IPS-15b (cell line): ENCODE results near the gene WDR86.

Experiments
- H3K27me3 ChIP-seq: one replicate; pipeline ENCODE4 v1.6.1; 2013; ENCODE audit warnings: low read length; ENCODE audit not compliant: control insufficient read depth, insufficient read depth
- H3K36me3 ChIP-seq: one replicate; pipeline ENCODE4 v1.6.1; 2013; ENCODE audit warnings: low read length; ENCODE audit not compliant: control insufficient read depth, insufficient read depth
- H3K4me1 ChIP-seq: one replicate; pipeline ENCODE4 v1.6.1; 2013; ENCODE audit warnings: mild to moderate bottlenecking, low read length; ENCODE audit not compliant: control insufficient read depth, insufficient read depth
- H3K4me3 ChIP-seq: one replicate; pipeline ENCODE4 v1.5.1; 2013; ENCODE audit warnings: low read depth, low read length
- H3K9ac ChIP-seq: one replicate; pipeline ENCODE4 v1.6.1; 2013; ENCODE audit warnings: low read depth, mild to moderate bottlenecking, low read length
- H3K9me3 ChIP-seq: one replicate; pipeline ENCODE4 v1.6.1; 2013; ENCODE audit warnings: mild to moderate bottlenecking, low read length; ENCODE audit not compliant: control insufficient read depth, insufficient read depth

The WDR86 gene

GRCh38 chr7:151431281-151431767, 21.5 kb upstream of the WDR86 start:
- Histone ChIP-seq H3K4me3 (no peak overlapping the region), H3K4me1 (peaks cover 8% of the 10 kb centered on the region), H3K36me3 (no peaks in the 10 kb centered on the region), H3K9ac (no peak overlapping the region), H3K27me3 (no peaks in the 10 kb centered on the region), H3K9me3 (no peaks in the 10 kb centered on the region)

- no peak overlapping the region for H3K9ac ChIP-seq
- no peaks in the 10 kb centered on the region for H3K36me3 ChIP-seq
- peaks cover 8% of the 10 kb centered on the region for H3K4me1 ChIP-seq
- no peak overlapping the region for H3K4me3 ChIP-seq
- no peaks in the 10 kb centered on the region for H3K9me3 ChIP-seq
- H3K27me3 ChIP-seq: no peaks in the 10 kb centered on the region
Measured at GRCh38 chr7:151430391-151431205, 20.8 kb upstream of the WDR86 start.

- Histone ChIP-seq H3K36me3 (no peaks in the 10 kb centered on the region), H3K9ac (no peak overlapping the region), H3K4me1 (peaks cover 8% of the 10 kb centered on the region), H3K9me3 (no peaks in the 10 kb centered on the region), H3K4me3 (no peak overlapping the region), H3K27me3 (no peaks in the 10 kb centered on the region)
Measured at GRCh38 chr7:151429560-151430331, 19.9 kb upstream of the WDR86 start.

- H3K4me3 ChIP-seq: no peak overlapping the region
- no peaks in the 10 kb centered on the region for H3K36me3 ChIP-seq
- H3K9ac ChIP-seq: no peak overlapping the region
- H3K4me1 ChIP-seq: peaks cover 8% of the 10 kb centered on the region
- no peaks in the 10 kb centered on the region for H3K9me3 ChIP-seq
- no peaks in the 10 kb centered on the region for H3K27me3 ChIP-seq
Measured at GRCh38 chr7:151429237-151429559, 19.4 kb upstream of the WDR86 start.

- no peak overlapping the region for H3K9ac ChIP-seq
- no peak overlapping the region for H3K4me3 ChIP-seq
- peaks cover 8% of the 10 kb centered on the region for H3K4me1 ChIP-seq
- H3K36me3 ChIP-seq: no peaks in the 10 kb centered on the region
- no peaks in the 10 kb centered on the region for H3K27me3 ChIP-seq
- H3K9me3 ChIP-seq: no peaks in the 10 kb centered on the region
Measured at GRCh38 chr7:151428378-151429236, 18.8 kb upstream of the WDR86 start.

GRCh38 chr7:151427705-151428377, 18.0 kb upstream of the WDR86 start:
- H3K27me3 ChIP-seq: no peaks in the 10 kb centered on the region
- H3K9ac ChIP-seq: no peak overlapping the region

GRCh38 chr7:151426904-151427704, 17.3 kb upstream of the WDR86 start:
- peaks cover 8% of the 10 kb centered on the region for H3K4me1 ChIP-seq
- no peaks in the 10 kb centered on the region for H3K27me3 ChIP-seq
- H3K4me3 ChIP-seq: no peak overlapping the region
- no peaks in the 10 kb centered on the region for H3K36me3 ChIP-seq
- H3K9me3 ChIP-seq: no peaks in the 10 kb centered on the region
- H3K9ac ChIP-seq: no peak overlapping the region

More at GRCh38 chr7:151427705-151428377, 18.0 kb upstream of the WDR86 start:
- H3K4me1 ChIP-seq: peaks cover 8% of the 10 kb centered on the region
- no peaks in the 10 kb centered on the region for H3K9me3 ChIP-seq
- H3K36me3 ChIP-seq: no peaks in the 10 kb centered on the region
- no peak overlapping the region for H3K4me3 ChIP-seq

DNA sequence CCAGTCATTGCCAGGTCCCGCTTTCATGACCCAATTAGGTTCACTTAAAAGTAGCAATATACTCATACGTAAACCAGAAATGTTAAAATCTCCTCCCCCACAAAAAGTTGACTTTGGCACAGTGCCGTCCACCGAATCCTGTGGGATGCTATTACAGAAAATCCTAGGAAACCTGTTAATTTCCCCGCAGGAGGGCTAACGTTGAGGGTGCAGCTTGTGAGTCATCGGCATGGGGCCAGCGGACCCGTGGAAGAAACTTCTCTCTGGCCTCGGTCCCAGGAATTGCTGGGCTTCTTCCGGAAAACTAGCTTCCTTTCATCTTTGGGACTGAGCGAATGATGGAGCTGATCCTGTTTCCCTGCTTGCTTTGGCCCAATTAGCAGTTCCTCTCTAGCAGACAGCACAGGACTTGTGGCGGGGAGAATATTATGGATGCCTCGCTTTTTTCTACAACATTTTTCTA, 16.6 kb upstream of the WDR86 start:
- Histone ChIP-seq H3K9me3 (no peaks in the 10 kb centered on the region), H3K4me1 (peaks cover 8% of the 10 kb centered on the region), H3K9ac (no peak overlapping the region), H3K27me3 (no peaks in the 10 kb centered on the region), H3K4me3 (no peak overlapping the region), H3K36me3 (no peaks in the 10 kb centered on the region)

DNA sequence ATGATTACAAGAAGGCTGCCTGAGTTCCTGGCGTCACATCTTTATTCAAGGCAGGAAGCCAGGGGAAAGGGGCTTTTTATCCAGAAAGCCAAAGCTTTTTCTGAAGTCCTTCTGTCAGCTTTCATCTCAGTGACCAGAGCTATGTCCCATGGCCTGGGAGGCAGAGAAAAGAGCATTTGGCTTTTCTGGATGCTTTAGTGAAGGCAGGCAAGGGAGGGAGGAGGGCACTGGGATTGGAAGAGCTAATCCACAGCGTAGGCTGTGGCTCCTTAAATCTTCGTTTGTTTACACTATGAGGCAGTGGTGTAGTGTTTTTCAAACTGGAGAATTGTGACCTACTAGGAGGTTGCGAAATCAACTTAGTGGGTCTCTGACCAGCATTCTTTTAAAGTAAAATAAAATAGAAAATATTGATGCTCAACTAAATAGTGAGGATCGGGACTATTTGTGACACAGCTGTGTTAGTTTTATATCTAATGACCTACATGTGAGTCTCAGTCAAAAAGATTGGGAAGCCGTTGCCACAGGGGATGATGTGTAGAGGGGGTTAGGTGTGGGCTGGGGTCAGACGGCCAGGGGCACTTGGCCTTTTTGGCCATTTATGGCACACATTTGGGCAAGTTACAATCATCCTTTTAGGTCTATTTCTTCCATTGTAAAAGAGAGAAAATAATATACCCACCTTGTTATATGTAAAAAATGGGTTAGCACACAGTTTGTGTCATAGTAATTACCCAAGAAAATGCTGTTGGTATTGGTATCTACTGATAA, 16.0 kb upstream of the WDR86 start:
- Histone ChIP-seq H3K4me1 (peaks cover 8% of the 10 kb centered on the region), H3K9me3 (no peaks in the 10 kb centered on the region), H3K27me3 (no peaks in the 10 kb centered on the region), H3K36me3 (no peaks in the 10 kb centered on the region), H3K9ac (no peak overlapping the region), H3K4me3 (no peak overlapping the region)

- Histone ChIP-seq H3K9ac (no peak overlapping the region), H3K4me1 (peaks cover 4% of the 10 kb centered on the region), H3K9me3 (no peaks in the 10 kb centered on the region), H3K4me3 (no peak overlapping the region), H3K36me3 (no peaks in the 10 kb centered on the region), H3K27me3 (no peaks in the 10 kb centered on the region)
Measured at GRCh38 chr7:151424799-151425198, 15.0 kb upstream of the WDR86 start.
